GM21825 (cell line): ENCODE measurements around the gene IFT88.

ENCODE experiments used
- ATAC-seq: cut with Tn5 transposase; IDR thresholded peaks from one replicate; pipeline ENCODE4 v1.9.1; 2021; ENCODE audit warnings: mild to moderate bottlenecking, moderate library complexity; ENCODE audit not compliant: unreplicated experiment

Gene IFT88, protein sequence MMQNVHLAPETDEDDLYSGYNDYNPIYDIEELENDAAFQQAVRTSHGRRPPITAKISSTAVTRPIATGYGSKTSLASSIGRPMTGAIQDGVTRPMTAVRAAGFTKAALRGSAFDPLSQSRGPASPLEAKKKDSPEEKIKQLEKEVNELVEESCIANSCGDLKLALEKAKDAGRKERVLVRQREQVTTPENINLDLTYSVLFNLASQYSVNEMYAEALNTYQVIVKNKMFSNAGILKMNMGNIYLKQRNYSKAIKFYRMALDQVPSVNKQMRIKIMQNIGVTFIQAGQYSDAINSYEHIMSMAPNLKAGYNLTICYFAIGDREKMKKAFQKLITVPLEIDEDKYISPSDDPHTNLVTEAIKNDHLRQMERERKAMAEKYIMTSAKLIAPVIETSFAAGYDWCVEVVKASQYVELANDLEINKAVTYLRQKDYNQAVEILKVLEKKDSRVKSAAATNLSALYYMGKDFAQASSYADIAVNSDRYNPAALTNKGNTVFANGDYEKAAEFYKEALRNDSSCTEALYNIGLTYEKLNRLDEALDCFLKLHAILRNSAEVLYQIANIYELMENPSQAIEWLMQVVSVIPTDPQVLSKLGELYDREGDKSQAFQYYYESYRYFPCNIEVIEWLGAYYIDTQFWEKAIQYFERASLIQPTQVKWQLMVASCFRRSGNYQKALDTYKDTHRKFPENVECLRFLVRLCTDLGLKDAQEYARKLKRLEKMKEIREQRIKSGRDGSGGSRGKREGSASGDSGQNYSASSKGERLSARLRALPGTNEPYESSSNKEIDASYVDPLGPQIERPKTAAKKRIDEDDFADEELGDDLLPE

GRCh38 chr13:20566898-20567874 lies at the start of gene IFT88:
Gene IFT88 (plus strand): TSS chr13:20567157. CDS start chr13:20574386, 7,229 bp downstream.
- ATAC-seq = peak; percentile 84

- ATAC-seq = no peak
Observed at GRCh38 chr13:20518660-20519100, 48.3 kb upstream of the IFT88 start.

DNA sequence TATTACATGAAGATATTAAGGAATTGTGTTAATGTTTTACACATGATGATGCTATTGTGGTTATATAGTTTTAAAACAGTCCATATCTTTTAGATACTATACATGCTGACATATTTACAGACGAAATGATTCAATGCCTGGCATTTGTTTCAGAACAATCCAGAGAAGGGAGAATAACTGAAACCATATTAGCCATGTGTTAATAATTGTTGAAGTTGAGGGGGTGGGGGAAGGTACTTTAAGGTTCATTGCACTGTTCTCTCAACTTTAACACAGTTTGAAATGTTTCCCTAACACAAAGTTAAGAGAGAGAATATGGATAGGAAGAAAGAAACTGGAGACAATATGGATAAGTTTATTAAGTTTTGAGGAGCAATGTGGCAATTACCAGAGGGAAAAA lies 47.1 kb upstream of the IFT88 start:
- ATAC-seq = no peak

DNA sequence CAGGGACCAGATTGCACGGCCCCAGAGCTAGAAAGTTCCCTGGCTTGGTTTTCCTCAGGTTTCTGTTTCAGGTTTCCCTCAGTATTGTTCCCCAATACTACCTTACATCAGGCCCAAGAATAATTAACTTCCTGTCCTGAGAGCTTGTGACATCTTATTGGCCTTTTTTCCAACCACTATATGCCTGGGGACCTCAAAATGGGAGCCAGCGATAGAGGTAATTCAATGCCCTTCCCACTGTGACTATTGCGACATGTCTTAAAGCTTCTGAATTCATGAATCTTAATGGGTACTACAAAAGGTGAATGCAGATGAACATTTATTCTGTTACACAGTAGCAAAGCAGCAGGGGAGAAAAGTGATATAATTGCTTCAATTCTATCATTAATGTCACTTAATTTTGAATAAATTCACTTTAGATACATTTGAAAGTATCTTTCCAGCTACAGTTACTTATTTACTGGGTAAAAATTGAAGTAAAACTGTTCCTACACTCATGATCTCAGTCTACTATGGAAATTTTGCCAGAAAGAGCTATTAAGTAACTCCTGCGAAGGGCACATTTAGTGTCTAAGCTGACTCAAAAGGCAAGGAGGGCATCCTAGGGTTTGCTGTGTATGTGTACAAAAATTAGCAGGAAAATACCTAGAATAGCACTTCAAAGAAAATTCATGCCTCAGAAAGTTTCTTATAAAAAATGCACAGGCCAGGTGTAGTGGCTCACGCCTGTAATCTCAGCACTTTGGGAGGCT lies 45.4 kb upstream of the IFT88 start:
- ATAC-seq = no peak

GRCh38 chr13:20525144-20525600 lies 41.8 kb upstream of the IFT88 start:
- ATAC-seq = peak; percentile 18

- ATAC-seq = peak; percentile 81
Observed at GRCh38 chr13:20525601-20526544, 41.1 kb upstream of the IFT88 start, which contains the start of gene CRYL1. Gene CRYL1 (minus strand): TSS chr13:20525857. CDS start chr13:20525794, 63 bp downstream.

GRCh38 chr13:20526664-20527063 lies 40.3 kb upstream of the IFT88 start:
- no peak for ATAC-seq

DNA sequence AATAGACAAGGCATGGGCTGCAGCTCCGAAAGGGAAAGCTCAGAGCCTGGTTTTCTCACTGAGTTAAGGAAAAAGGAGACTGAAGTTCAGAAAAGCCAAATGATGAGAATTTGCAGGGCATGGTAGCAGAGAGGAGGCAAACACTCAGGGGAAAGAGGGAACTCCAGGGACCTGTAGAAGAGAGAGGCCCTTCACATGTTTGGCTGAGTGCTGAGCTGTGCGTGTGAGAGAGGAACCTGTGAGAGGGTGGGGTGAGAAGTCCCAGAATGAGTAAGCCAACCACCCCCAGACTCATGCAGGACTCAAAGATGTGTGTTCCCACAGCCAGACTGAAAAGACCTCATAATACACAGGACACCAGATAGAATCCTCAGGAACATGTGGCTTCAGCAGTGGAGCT lies 38.5 kb upstream of the IFT88 start:
- no peak for ATAC-seq

DNA sequence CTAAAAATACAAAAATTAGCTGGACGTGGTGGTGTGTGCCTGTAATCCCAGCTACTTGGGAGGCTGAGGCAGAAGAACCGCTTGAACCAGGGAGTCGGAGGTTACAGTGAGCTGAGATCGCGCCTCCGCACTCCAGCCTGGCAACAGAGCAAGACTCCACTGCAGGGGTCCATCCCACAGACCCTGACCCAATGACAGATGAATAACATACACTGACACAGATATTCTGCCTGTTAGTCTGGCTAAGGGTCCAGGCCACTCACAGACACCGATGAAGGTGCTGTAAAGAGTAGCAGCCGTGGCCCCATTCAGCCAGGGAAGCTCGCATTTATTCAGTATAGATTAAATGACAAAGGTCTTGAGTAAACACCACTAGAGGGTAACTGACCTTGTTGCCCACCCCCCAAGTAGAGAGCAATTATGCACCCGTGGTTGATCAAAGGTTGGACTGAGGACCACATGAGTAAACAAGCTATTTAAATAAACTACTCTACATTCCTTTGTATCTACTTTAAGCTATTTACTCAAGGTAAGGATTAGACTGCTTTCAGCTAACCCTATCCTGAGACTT lies 32.8 kb upstream of the IFT88 start:
- ATAC-seq = no peak

DNA sequence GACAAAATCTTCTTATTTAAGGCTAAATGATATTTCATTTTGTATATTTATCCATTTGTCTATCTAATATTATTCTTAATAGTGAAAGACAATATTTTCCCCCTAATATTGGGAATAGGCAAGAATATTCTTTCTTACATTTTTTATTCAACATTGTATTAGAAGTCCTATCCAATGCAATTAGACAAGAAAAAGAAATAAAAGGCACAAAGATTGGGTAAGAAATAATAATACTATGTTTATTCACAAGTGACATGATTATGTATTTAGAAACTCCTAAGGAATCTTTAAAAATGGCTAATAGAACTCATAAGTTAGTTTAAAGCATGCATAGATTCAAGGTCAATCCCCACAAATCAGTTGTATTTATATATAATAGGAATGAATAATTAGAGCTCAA lies 30.0 kb upstream of the IFT88 start:
- no peak for ATAC-seq

- ATAC-seq = no peak
Observed at GRCh38 chr13:20544201-20544923, 22.6 kb upstream of the IFT88 start.

GRCh38 chr13:20546556-20546955 lies 20.4 kb upstream of the IFT88 start:
- no peak for ATAC-seq

DNA sequence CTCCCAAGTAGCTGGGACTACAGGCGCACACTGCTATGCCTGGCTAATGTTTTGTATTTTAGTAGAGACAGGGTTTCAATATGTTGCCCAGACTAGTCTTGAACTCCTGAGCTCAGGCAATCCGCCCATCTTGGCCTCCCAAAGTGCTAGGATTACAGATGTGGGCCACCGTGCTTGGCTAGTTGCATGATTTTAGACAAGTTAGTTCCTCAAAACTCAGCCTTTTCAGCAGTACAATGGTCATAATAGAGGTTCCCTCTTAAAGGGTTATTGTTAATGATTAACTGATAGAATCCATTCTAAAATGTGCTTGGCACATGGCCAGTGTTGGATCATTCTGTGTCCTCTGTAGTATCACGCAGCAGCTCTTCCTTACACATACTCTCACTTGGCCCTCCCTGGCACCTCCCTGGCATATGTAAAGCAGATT lies 19.5 kb upstream of the IFT88 start:
- ATAC-seq = no peak

- no peak for ATAC-seq
Observed at GRCh38 chr13:20550799-20551198, 16.2 kb upstream of the IFT88 start.

DNA sequence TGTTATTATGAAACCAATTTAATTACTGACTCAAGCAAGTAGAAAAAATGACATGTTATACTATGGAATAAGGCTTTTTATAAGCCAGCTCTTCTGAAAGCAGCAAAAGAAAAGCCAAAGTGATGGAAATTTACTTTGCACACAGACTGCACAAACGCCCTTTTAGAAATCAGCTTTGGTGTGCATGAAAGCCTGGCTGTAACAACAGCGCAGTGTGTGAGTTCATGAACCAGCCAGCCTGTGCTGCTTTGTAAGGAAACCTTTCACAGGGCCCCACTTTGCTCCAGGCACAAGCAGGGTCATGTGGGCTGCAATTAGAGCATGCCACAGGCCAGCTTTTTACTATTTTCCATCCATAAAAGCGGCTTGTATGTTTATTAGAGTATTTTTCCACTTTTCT lies 13.6 kb upstream of the IFT88 start:
- ATAC-seq = no peak

DNA sequence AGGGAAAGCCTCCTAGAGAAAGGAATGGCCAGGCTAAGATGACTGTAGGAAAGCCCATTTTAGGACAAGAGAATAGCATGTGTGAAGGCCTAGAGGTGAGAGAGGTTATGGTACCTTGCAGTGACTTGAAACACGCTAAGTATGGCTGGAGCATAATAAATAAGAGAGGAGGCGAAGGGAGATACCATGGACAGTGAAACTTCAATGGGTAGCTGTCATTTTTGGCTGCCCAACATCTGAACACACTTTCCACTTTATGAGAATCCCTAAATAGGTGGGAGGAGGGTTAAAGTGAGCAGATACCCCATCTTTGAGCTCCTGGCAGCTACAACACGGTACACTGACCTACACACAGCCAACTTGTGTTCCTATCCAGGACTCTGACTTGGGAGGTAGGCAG lies 8.0 kb upstream of the IFT88 start:
- no peak for ATAC-seq

DNA sequence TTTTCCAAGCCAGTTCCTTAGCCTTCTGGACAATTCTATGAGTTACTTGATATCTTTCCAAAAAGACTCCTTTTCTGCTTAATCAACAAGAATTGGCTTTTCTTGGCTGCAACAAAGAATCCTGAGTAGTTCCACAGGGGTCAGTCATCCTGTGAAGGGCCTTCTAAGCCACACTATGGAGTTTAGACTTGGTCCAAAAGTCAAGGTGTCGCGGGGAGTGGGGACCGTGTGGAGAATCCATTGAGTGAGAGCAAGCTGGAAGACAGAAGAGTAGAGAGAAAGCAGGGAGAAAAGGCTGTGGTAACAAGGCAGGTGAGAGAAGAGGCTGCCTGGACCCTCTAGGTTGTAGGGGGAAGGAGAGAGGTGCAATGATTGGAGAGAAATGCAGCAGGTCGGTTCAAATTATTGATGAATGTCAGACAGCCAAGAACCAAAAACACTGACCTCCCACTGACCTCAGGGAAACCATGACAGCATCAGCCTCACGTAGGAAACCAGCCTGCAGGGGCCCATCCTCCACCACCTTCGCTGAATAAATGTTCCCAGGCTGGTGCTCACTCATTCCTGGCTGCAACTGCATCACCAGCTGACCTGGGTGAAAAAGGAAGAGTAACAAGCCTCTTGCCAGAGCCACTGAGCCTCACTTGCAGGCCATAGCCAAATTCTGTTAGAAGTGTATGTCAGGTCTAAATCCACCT lies 7.1 kb upstream of the IFT88 start:
- no peak for ATAC-seq
